22Rv1 (cell line): Measurements from ENCODE around the gene ATRAID.

Experiments
- H3K27ac ChIP-seq: fragments of 450-650 bp; 2 replicates; pipeline ENCODE4 v1.5.1; 2017
- ZFX ChIP-seq: fragments of 450-650 bp; IDR thresholded peaks from 2 replicates; pipeline ENCODE4 v1.6.1; 2017; ENCODE audit warnings: antibody characterized with exemption, borderline replicate concordance
- TF ChIP-seq, protein P1 (sequence below): fragments of 450-650 bp; IDR thresholded peaks from 2 replicates; pipeline ENCODE4 v1.5.1; 2017; ENCODE audit warnings: mild to moderate bottlenecking

Gene ATRAID

DNA sequence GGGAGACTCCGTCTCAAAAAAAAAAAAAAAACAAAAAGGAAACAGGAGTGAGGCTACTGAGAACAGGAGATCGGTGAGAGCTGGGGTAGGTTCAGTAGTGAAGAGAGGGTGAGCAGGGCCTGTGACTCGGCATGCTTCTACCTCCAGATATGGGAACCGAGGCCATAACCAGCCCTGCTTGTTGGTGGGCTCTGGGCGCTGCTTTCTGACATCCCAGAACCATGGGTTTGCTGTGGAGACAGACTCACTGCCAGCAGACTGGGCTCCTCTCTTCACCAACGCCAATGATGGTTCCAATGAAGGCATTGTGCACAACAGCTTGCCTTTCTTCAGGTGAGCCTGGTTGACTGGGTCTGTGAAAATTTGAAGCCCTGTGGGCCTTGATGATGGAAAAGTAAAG is 11.6 kb downstream of the ATRAID start:
- TF ChIP-seq, protein P1, sequence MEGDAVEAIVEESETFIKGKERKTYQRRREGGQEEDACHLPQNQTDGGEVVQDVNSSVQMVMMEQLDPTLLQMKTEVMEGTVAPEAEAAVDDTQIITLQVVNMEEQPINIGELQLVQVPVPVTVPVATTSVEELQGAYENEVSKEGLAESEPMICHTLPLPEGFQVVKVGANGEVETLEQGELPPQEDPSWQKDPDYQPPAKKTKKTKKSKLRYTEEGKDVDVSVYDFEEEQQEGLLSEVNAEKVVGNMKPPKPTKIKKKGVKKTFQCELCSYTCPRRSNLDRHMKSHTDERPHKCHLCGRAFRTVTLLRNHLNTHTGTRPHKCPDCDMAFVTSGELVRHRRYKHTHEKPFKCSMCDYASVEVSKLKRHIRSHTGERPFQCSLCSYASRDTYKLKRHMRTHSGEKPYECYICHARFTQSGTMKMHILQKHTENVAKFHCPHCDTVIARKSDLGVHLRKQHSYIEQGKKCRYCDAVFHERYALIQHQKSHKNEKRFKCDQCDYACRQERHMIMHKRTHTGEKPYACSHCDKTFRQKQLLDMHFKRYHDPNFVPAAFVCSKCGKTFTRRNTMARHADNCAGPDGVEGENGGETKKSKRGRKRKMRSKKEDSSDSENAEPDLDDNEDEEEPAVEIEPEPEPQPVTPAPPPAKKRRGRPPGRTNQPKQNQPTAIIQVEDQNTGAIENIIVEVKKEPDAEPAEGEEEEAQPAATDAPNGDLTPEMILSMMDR, result no peak
- no peak for TF ChIP-seq ZFX
- H3K27ac ChIP-seq, result no peak overlapping the region

DNA sequence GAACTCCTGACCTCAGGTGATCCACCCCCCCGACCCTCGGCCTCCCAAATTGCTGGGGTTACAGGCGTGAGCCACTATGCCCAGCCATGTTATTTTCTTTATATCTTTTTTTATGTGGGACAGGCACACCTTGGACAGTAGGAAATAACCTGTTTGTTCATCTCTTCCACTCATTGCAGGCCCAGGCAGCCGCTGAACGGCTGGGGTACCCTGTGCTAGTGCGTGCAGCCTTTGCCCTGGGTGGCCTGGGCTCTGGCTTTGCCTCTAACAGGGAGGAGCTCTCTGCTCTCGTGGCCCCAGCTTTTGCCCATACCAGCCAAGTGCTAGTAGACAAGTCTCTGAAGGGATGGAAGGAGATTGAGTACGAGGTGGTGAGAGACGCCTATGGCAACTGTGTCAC is 13.7 kb downstream of the ATRAID start:
- TF ChIP-seq, protein P1, result no peak
- TF ChIP-seq ZFX, result no peak

GRCh38 chr2:27227501-27227900 is 15.7 kb downstream of the ATRAID start:
- H3K27ac ChIP-seq, result no peak overlapping the region
- TF ChIP-seq, protein P1, result no peak
- no peak for TF ChIP-seq ZFX

More for the DNA sequence above, 13.7 kb downstream of the ATRAID start:
- no peak overlapping the region for H3K27ac ChIP-seq

- H3K27ac ChIP-seq, result no peak overlapping the region
- TF ChIP-seq ZFX, result no peak
- TF ChIP-seq, protein P1, result no peak
These were observed 20.1 kb downstream of the ATRAID start for GRCh38 chr2:27231921-27232320.

- no peak overlapping the region for H3K27ac ChIP-seq
- TF ChIP-seq, protein P1, result no peak
- TF ChIP-seq ZFX, result no peak
These were observed 21.5 kb downstream of the ATRAID start for GRCh38 chr2:27233341-27233740.

GRCh38 chr2:27236136-27236535 is 24.3 kb downstream of the ATRAID start:
- H3K27ac ChIP-seq, result no peak overlapping the region

DNA sequence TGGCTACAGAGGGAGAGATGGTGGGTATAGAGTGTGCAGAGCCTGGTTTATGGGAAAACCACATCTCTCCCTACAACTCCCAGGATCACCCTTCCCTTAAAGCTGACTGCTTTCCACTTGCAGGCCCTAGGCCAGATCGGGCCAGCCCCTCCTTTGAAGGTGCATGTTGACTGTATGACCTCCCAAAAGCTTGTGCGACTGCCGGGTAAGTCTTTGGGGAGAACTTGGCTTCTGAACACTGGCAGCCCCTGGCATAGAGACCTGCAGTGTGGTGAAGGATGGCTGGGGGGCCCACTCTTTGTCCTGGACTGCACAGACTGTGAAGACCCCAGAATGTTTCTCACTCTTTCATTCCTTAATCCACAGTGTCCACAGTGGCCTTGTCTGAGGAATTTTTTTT is 24.8 kb downstream of the ATRAID start:
- no peak overlapping the region for H3K27ac ChIP-seq
- TF ChIP-seq, protein P1, result no peak
- no peak for TF ChIP-seq ZFX

More at GRCh38 chr2:27236136-27236535, 24.3 kb downstream of the ATRAID start:
- no peak for TF ChIP-seq ZFX
- TF ChIP-seq, protein P1, result no peak
